Gastroesophageal sphincter (tissue), 3 donors: ENCODE measurements around the gene SMARCA2.
A peak's percentile ranks its signal among the peaks of the same experiment; 100 is the strongest.

Experiments used
- CTCF ChIP-seq, 4 experiments: fragments of 200-600 bp in 2 of 4; fragments of 450-650 bp in 2 of 4; sonication (generic) in 1 of 4; IDR thresholded peaks; one replicate each; pipeline ENCODE4 v1.5.1; 2017 to 2019; ENCODE audit warnings: antibody characterized with exemption in 4 of 4, mild to moderate bottlenecking in 2 of 4, moderate library complexity in 2 of 4
- EP300 ChIP-seq: sonication (generic); formaldehyde crosslinking; IDR thresholded peaks from one replicate; pipeline ENCODE4 v1.6.1; 2017; ENCODE audit warnings: antibody characterized with exemption, mild to moderate bottlenecking
- POLR2A ChIP-seq, 2 donors: fragments of 450-650 bp; IDR thresholded peaks; one replicate each; pipeline ENCODE4 v1.6.1; 2017; ENCODE audit warnings: antibody characterized with exemption in 2 of 2, mild to moderate bottlenecking in 2 of 2, moderate library complexity in 1 of 2
- POLR2AphosphoS5 ChIP-seq: sonication (generic); formaldehyde crosslinking; IDR thresholded peaks from one replicate; pipeline ENCODE4 v1.6.1; 2017; ENCODE audit warnings: antibody characterized with exemption

- TF ChIP-seq CTCF (IDR thresholded peaks at IDR 0.05) (peak in 2 of 4 experiments; percentile 31 to 36), POLR2A (IDR thresholded peaks at IDR 0.05) (no peak), EP300 (no peak), POLR2AphosphoS5 (peak; percentile 17)
These were observed 106.0 kb downstream of the SMARCA2 start for GRCh38 chr9:2120926-2121689.
